ENCODE results near the gene SYNGR1.

GRCh38 chr22:39314251-39314971 lies 35.4 kb upstream of the SYNGR1 start:
- no peak for TF ChIP-seq TEAD4 (IDR thresholded peaks at IDR 0.05; ENCODE audit: low read depth, low read length)
- TF ChIP-seq POLR2A (IDR thresholded peaks at IDR 0.05; ENCODE audit: control extremely low read depth in 1 of 2, low read depth in 2 of 2, low read length in 2 of 2), result peak; percentile 35 to 65
- peak; percentile 82; the same call in 1 of the 2 replicates for TF ChIP-seq POLR2AphosphoS5 (IDR thresholded peaks at IDR 0.05; ENCODE audit: low read depth, low read length)
- no peak for TF ChIP-seq RBBP5 (IDR thresholded peaks at IDR 0.05; ENCODE audit: borderline replicate concordance, low read depth, low read length)
